ENCODE measurements around the gene TBCA. TPM values are rescaled to one million over a fixed set of nuclear protein-coding genes. Genes with fewer than 3 reads are reported as not detected.

TBCA gene
- total RNA-seq, 1 experiment from 2014 or later = 327 TPM

DNA sequence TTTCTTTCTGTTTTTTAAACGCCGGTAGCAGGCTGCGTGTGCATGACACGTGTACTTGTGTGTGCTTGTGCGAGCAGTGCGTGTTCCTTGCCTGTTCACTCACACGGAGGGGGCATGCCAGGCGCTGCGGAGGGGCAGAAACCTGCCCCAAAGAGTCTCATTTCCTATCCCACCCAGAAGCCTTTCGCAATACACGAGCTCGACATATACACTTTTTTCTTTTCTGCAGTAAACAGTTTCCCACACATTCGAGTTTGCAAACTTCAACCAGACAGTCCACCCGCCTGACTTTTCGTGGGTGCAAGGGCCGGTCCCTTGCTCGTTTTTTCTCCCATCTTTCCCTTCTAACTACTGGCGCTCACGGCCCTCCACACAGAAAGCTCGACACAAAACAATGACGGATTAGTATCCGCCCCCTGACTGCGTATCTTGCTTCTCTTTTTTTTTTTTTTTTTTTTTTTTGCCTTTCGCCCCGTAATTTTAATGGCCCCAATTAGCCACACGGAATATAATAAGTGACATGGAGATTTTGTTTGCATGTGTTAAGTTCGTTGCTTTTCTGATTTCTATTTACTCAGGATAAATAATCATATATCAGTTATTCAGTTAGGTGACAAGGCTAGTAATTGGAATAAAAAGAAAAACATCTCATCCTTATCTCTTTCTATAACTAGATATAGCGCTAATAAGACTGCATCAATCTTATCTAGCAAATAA is 132.3 kb downstream of the TBCA start:
- Mint-ChIP-seq H3K27ac (no peak overlapping the region), H3K27me3 (ENCODE audit: low read depth) (peaks cover 99% of the 10 kb centered on the region), H3K4me1 (peaks cover 56% of the 10 kb centered on the region), H3K9me3 (no peaks in the 10 kb centered on the region), H3K4me3 (peak overlapping the region; percentile 38), H3K36me3 (no peaks in the 10 kb centered on the region)
- ATAC-seq (no peak), DNase-seq (ENCODE audit: low spot score) (no peak)
- TF ChIP-seq, protein P1, sequence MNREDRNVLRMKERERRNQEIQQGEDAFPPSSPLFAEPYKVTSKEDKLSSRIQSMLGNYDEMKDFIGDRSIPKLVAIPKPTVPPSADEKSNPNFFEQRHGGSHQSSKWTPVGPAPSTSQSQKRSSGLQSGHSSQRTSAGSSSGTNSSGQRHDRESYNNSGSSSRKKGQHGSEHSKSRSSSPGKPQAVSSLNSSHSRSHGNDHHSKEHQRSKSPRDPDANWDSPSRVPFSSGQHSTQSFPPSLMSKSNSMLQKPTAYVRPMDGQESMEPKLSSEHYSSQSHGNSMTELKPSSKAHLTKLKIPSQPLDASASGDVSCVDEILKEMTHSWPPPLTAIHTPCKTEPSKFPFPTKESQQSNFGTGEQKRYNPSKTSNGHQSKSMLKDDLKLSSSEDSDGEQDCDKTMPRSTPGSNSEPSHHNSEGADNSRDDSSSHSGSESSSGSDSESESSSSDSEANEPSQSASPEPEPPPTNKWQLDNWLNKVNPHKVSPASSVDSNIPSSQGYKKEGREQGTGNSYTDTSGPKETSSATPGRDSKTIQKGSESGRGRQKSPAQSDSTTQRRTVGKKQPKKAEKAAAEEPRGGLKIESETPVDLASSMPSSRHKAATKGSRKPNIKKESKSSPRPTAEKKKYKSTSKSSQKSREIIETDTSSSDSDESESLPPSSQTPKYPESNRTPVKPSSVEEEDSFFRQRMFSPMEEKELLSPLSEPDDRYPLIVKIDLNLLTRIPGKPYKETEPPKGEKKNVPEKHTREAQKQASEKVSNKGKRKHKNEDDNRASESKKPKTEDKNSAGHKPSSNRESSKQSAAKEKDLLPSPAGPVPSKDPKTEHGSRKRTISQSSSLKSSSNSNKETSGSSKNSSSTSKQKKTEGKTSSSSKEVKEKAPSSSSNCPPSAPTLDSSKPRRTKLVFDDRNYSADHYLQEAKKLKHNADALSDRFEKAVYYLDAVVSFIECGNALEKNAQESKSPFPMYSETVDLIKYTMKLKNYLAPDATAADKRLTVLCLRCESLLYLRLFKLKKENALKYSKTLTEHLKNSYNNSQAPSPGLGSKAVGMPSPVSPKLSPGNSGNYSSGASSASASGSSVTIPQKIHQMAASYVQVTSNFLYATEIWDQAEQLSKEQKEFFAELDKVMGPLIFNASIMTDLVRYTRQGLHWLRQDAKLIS (CRISPR knock-in tag; IDR thresholded peaks at IDR 0.05; ENCODE audit: borderline replicate concordance) = no peak
- TF ChIP-seq PRRX2 (CRISPR knock-in tag; IDR thresholded peaks at IDR 0.05) (no peak), GRHL2 (CRISPR knock-in tag; IDR thresholded peaks at IDR 0.05; ENCODE audit: insufficient replicate concordance, severe bottlenecking) (no peak), ZNF671 (CRISPR knock-in tag; IDR thresholded peaks at IDR 0.05) (no peak), OVOL2 (CRISPR knock-in tag; IDR thresholded peaks at IDR 0.05; ENCODE audit: borderline replicate concordance) (no peak), HMGA2 (CRISPR knock-in tag; IDR thresholded peaks at IDR 0.05) (no peak), SOX15 (CRISPR knock-in tag; IDR thresholded peaks at IDR 0.05) (no peak), CREB1 (CRISPR knock-in tag; IDR thresholded peaks at IDR 0.05) (no peak), TCF7 (CRISPR knock-in tag; IDR thresholded peaks at IDR 0.05; ENCODE audit: low read depth) (no peak), CREM (CRISPR knock-in tag; IDR thresholded peaks at IDR 0.05) (no peak)
- TF ChIP-seq, protein P2, sequence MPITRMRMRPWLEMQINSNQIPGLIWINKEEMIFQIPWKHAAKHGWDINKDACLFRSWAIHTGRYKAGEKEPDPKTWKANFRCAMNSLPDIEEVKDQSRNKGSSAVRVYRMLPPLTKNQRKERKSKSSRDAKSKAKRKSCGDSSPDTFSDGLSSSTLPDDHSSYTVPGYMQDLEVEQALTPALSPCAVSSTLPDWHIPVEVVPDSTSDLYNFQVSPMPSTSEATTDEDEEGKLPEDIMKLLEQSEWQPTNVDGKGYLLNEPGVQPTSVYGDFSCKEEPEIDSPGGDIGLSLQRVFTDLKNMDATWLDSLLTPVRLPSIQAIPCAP (CRISPR knock-in tag; IDR thresholded peaks at IDR 0.05) = no peak
- TF ChIP-seq, protein P3, sequence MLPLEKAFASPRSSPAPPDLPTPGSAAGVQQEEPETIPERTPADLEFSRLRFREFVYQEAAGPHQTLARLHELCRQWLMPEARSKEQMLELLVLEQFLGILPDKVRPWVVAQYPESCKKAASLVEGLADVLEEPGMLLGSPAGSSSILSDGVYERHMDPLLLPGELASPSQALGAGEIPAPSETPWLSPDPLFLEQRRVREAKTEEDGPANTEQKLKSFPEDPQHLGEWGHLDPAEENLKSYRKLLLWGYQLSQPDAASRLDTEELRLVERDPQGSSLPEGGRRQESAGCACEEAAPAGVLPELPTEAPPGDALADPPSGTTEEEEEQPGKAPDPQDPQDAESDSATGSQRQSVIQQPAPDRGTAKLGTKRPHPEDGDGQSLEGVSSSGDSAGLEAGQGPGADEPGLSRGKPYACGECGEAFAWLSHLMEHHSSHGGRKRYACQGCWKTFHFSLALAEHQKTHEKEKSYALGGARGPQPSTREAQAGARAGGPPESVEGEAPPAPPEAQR (CRISPR knock-in tag; IDR thresholded peaks at IDR 0.05) = no peak
- TF ChIP-seq, protein P4, sequence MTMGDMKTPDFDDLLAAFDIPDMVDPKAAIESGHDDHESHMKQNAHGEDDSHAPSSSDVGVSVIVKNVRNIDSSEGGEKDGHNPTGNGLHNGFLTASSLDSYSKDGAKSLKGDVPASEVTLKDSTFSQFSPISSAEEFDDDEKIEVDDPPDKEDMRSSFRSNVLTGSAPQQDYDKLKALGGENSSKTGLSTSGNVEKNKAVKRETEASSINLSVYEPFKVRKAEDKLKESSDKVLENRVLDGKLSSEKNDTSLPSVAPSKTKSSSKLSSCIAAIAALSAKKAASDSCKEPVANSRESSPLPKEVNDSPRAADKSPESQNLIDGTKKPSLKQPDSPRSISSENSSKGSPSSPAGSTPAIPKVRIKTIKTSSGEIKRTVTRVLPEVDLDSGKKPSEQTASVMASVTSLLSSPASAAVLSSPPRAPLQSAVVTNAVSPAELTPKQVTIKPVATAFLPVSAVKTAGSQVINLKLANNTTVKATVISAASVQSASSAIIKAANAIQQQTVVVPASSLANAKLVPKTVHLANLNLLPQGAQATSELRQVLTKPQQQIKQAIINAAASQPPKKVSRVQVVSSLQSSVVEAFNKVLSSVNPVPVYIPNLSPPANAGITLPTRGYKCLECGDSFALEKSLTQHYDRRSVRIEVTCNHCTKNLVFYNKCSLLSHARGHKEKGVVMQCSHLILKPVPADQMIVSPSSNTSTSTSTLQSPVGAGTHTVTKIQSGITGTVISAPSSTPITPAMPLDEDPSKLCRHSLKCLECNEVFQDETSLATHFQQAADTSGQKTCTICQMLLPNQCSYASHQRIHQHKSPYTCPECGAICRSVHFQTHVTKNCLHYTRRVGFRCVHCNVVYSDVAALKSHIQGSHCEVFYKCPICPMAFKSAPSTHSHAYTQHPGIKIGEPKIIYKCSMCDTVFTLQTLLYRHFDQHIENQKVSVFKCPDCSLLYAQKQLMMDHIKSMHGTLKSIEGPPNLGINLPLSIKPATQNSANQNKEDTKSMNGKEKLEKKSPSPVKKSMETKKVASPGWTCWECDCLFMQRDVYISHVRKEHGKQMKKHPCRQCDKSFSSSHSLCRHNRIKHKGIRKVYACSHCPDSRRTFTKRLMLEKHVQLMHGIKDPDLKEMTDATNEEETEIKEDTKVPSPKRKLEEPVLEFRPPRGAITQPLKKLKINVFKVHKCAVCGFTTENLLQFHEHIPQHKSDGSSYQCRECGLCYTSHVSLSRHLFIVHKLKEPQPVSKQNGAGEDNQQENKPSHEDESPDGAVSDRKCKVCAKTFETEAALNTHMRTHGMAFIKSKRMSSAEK (CRISPR knock-in tag; IDR thresholded peaks at IDR 0.05; ENCODE audit: borderline replicate concordance) = no peak
- TF ChIP-seq, protein P5, sequence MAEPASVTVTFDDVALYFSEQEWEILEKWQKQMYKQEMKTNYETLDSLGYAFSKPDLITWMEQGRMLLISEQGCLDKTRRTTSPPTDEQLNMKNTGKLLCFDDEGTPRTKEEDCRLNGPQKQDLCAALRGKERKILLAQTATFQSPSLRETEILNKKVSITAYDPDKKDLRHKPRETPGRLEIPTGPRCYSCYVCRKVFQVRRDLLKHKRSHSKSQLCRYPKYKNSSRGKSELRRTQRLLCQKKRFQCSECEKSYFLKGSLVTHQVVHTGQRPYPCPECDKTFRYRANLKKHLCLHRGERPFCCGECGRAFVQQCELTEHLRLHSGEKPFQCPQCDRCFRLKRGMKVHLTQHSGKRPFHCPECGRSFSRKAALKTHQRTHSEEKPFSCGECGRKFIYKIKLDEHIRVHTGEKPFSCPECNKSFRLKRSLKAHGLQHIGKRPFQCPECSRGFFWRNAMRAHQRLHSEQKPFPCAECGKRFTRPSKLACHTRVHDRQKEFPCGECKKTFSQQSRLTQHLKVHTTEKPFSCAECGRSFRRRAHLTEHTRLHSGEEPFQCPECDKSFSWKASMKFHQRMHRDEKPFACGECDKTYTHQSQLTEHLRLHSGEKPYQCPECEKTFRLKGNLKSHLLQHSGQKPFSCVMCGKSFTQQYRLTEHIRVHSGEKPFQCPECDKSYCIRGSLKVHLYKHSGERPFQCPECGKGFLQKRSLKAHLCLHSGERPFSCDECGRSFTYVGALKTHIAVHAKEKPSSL (CRISPR knock-in tag; conservative IDR thresholded peaks at IDR 0.05) = no peak
- TF ChIP-seq, protein P6, sequence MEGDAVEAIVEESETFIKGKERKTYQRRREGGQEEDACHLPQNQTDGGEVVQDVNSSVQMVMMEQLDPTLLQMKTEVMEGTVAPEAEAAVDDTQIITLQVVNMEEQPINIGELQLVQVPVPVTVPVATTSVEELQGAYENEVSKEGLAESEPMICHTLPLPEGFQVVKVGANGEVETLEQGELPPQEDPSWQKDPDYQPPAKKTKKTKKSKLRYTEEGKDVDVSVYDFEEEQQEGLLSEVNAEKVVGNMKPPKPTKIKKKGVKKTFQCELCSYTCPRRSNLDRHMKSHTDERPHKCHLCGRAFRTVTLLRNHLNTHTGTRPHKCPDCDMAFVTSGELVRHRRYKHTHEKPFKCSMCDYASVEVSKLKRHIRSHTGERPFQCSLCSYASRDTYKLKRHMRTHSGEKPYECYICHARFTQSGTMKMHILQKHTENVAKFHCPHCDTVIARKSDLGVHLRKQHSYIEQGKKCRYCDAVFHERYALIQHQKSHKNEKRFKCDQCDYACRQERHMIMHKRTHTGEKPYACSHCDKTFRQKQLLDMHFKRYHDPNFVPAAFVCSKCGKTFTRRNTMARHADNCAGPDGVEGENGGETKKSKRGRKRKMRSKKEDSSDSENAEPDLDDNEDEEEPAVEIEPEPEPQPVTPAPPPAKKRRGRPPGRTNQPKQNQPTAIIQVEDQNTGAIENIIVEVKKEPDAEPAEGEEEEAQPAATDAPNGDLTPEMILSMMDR (IDR thresholded peaks at IDR 0.05) = no peak
- TF ChIP-seq, protein P7, sequence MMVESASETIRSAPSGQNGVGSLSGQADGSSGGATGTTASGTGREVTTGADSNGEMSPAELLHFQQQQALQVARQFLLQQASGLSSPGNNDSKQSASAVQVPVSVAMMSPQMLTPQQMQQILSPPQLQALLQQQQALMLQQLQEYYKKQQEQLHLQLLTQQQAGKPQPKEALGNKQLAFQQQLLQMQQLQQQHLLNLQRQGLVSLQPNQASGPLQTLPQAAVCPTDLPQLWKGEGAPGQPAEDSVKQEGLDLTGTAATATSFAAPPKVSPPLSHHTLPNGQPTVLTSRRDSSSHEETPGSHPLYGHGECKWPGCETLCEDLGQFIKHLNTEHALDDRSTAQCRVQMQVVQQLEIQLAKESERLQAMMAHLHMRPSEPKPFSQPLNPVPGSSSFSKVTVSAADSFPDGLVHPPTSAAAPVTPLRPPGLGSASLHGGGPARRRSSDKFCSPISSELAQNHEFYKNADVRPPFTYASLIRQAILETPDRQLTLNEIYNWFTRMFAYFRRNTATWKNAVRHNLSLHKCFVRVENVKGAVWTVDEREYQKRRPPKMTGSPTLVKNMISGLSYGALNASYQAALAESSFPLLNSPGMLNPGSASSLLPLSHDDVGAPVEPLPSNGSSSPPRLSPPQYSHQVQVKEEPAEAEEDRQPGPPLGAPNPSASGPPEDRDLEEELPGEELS (CRISPR knock-in tag; IDR thresholded peaks at IDR 0.05) = no peak
- POLR2A ChIA-PET = no interaction called here
- CTCF ChIA-PET = interaction anchor here (0.7 kb wide), 2 partner anchors 102 to 542 kb away, joined by 4 to 5 read pairs; no protein-coding TSS in a partner anchor

Measured in WTC11 (cell line).